WTC11 (cell line): ENCODE measurements around the gene SCAND1. TPM values are rescaled to one million over a fixed set of nuclear protein-coding genes. Genes with fewer than 3 reads are reported as not detected.

Experiments used
- ATAC-seq: fragments of 200-7000 bp; cut with Tn5 transposase; 2 replicates; pipeline ENCODE4 v1.10.0; 2021; ENCODE audit warnings: mild to moderate bottlenecking, moderate library complexity
- CTCF ChIA-PET: fragments of 300-600 bp; sonication (Branson Sonifier 250); formaldehyde crosslinking; loops from one replicate; lab custom pipeline; 2021; ENCODE audit warnings: antibody characterized with exemption; lab: Charles Lee
- POLR2A ChIA-PET: fragments of 350-600 bp; sonication (Branson Sonifier 250); formaldehyde crosslinking; loops from one replicate; lab custom pipeline; 2021; ENCODE audit warnings: antibody characterized with exemption; lab: Charles Lee
- DNase-seq: peaks from one replicate; pipeline ENCODE4 v3.0.0; 2021; ENCODE audit warnings: low spot score
- H3K27ac Mint-ChIP-seq: 2 replicates; pipeline ENCODE4 v1.8.0; 2021; ENCODE audit warnings: mixed read lengths
- H3K27me3 Mint-ChIP-seq: 2 replicates; pipeline ENCODE4 v1.8.0; 2021; ENCODE audit warnings: low read depth, mild to moderate bottlenecking, moderate library complexity, mixed read lengths
- H3K36me3 Mint-ChIP-seq: 2 replicates; pipeline ENCODE4 v1.8.0; 2021; ENCODE audit warnings: mixed read lengths
- H3K4me1 Mint-ChIP-seq: 2 replicates; pipeline ENCODE4 v1.8.0; 2022; ENCODE audit warnings: mixed read lengths
- H3K4me3 Mint-ChIP-seq: 2 replicates; pipeline ENCODE4 v1.8.0; 2021; ENCODE audit warnings: mild to moderate bottlenecking, moderate library complexity, mixed read lengths
- H3K9me3 Mint-ChIP-seq: 2 replicates; pipeline ENCODE4 v1.8.0; 2021; ENCODE audit warnings: mixed read lengths
- CREM ChIP-seq: sonication (generic); formaldehyde crosslinking; IDR thresholded peaks from 2 replicates; pipeline ENCODE4 v1.8.1; 2022; ENCODE audit warnings: mild to moderate bottlenecking, missing genetic modification reagents, moderate library complexity
- EMX1 ChIP-seq: fragments of 250-450 bp; sonication (Bioruptor Pico); IDR thresholded peaks from 2 replicates; pipeline ENCODE4 v1.8.0; 2021; ENCODE audit warnings: mild to moderate bottlenecking
- FOXJ3 ChIP-seq: sonication (generic); formaldehyde crosslinking; IDR thresholded peaks from 2 replicates; pipeline ENCODE4 v1.9.0; 2021; ENCODE audit warnings: missing genetic modification reagents, mild to moderate bottlenecking, borderline replicate concordance
- GABPB1 ChIP-seq: sonication (generic); formaldehyde crosslinking; IDR thresholded peaks from 2 replicates; pipeline ENCODE4 v1.8.1; 2023; ENCODE audit warnings: mild to moderate bottlenecking, missing genetic modification reagents
- GRHL2 ChIP-seq: fragments of 250-450 bp; sonication (Bioruptor Pico); IDR thresholded peaks from 2 replicates; pipeline ENCODE4 v1.8.0; 2022; ENCODE audit warnings: mild to moderate bottlenecking, moderate library complexity; ENCODE audit not compliant: insufficient replicate concordance, severe bottlenecking
- JUN ChIP-seq: sonication (generic); formaldehyde crosslinking; IDR thresholded peaks from 2 replicates; pipeline ENCODE4 v1.8.0; 2023; ENCODE audit warnings: mild to moderate bottlenecking, missing genetic modification reagents
- NR2C2 ChIP-seq: sonication (generic); formaldehyde crosslinking; IDR thresholded peaks from 2 replicates; pipeline ENCODE4 v1.8.0; 2022; ENCODE audit warnings: mild to moderate bottlenecking, missing genetic modification reagents
- RELA ChIP-seq: sonication (generic); formaldehyde crosslinking; IDR thresholded peaks from 2 replicates; pipeline ENCODE4 v1.8.1; 2022; ENCODE audit warnings: missing genetic modification reagents, mild to moderate bottlenecking, borderline replicate concordance
- SOX15 ChIP-seq: fragments of 250-450 bp; sonication (Bioruptor Pico); IDR thresholded peaks from 2 replicates; pipeline ENCODE4 v1.9.0; 2021; ENCODE audit warnings: mild to moderate bottlenecking
- ZNF263 ChIP-seq: sonication (generic); formaldehyde crosslinking; IDR thresholded peaks from 2 replicates; pipeline ENCODE4 v1.8.1; 2022; ENCODE audit warnings: low read depth, mild to moderate bottlenecking, moderate library complexity, missing genetic modification reagents
- ZNF396 ChIP-seq: fragments of 250-450 bp; sonication (Bioruptor Pico); IDR thresholded peaks from 2 replicates; pipeline ENCODE4 v1.8.0; 2021; ENCODE audit warnings: mild to moderate bottlenecking, moderate library complexity, borderline replicate concordance
- total RNA-seq: library from RNA; stranded (reverse); gene quantifications from 3 replicates; pipeline ENCODE4 v1.2.3, GENCODE V29; 2021
- TF ChIP-seq, protein P1 (sequence below): fragments of 250-450 bp; sonication (Bioruptor Pico); IDR thresholded peaks from 2 replicates; pipeline ENCODE4 v1.9.0; 2021; ENCODE audit warnings: mild to moderate bottlenecking
- TF ChIP-seq, protein P2 (sequence below): sonication (generic); formaldehyde crosslinking; IDR thresholded peaks from 2 replicates; pipeline ENCODE4 v1.8.1; 2022; ENCODE audit warnings: mild to moderate bottlenecking, moderate library complexity, missing genetic modification reagents
- TF ChIP-seq, protein P3 (sequence below): fragments of 200-600 bp; IDR thresholded peaks from 2 replicates; pipeline ENCODE4 v1.8.0; 2022; ENCODE audit warnings: antibody characterized with exemption
- TF ChIP-seq, protein P4 (sequence below): sonication (generic); formaldehyde crosslinking; IDR thresholded peaks from 2 replicates; pipeline ENCODE4 v1.8.1; 2023; ENCODE audit warnings: mild to moderate bottlenecking, missing genetic modification reagents
- TF ChIP-seq, protein P5 (sequence below): sonication (generic); formaldehyde crosslinking; IDR thresholded peaks from 2 replicates; pipeline ENCODE4 v1.8.0; 2022; ENCODE audit warnings: mild to moderate bottlenecking, missing genetic modification reagents
- TF ChIP-seq, protein P6 (sequence below): sonication (generic); formaldehyde crosslinking; IDR thresholded peaks from 2 replicates; pipeline ENCODE4 v1.8.1; 2022; ENCODE audit warnings: missing genetic modification reagents, borderline replicate concordance
- TF ChIP-seq, protein P7 (sequence below): fragments of 250-450 bp; sonication (Bioruptor Pico); IDR thresholded peaks from 2 replicates; pipeline ENCODE4 v1.9.0; 2021; ENCODE audit warnings: moderate library complexity, mild to moderate bottlenecking, inconsistent platforms, borderline replicate concordance
- TF ChIP-seq, protein P8 (sequence below): sonication (generic); formaldehyde crosslinking; IDR thresholded peaks from 2 replicates; pipeline ENCODE4 v1.8.1; 2023; ENCODE audit warnings: mild to moderate bottlenecking, moderate library complexity, missing genetic modification reagents
- TF ChIP-seq, protein P9 (sequence below): sonication (generic); formaldehyde crosslinking; IDR thresholded peaks from 2 replicates; pipeline ENCODE4 v1.8.0; 2023; ENCODE audit warnings: missing genetic modification reagents
- TF ChIP-seq, protein P10 (sequence below): sonication (generic); formaldehyde crosslinking; IDR thresholded peaks from 2 replicates; pipeline ENCODE4 v1.8.0; 2023; ENCODE audit warnings: missing genetic modification reagents, mild to moderate bottlenecking, borderline replicate concordance

The SCAND1 gene
- total RNA-seq, 1 experiment from 2014 or later = 103 TPM

DNA sequence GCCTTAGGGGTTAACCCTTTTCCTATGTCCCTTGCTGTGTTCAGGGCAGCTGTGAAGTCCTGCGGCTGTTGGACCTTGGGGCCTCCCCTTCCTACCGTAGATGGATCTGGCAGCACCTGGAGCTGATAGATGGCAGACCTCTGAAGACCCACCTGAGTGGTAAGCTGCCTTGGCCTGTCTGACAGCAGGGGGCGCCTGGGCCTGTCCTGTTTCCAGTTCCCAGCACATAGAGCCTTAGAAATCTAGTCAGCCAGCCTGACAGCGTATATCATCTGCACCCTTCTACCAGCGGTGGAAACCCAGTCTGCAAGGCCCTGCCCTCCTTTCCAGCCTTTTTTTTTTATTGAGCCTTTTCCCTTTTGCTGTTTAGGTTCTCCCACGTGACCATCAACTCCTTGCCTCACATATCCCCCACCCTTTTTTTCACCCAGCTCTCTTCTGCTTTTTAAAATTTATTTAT, 40.7 kb upstream of the SCAND1 start:
- ATAC-seq (peak; percentile 97), DNase-seq (peak; percentile 94)
- Mint-ChIP-seq H3K4me3 (no peak overlapping the region), H3K4me1 (peaks cover 10% of the 10 kb centered on the region), H3K9me3 (0 out of 2 replicates have a peak, but pooled peaks cover 3% of the 10 kb centered on the region), H3K36me3 (no peaks in the 10 kb centered on the region), H3K27ac (no peak overlapping the region), H3K27me3 (no peaks in the 10 kb centered on the region)
- CTCF ChIA-PET = interaction anchor here (0.6 to 6.1 kb wide), 41 partner anchors 8 to 460 kb away, joined by 3 to 366 read pairs (median 5); partner anchors contain the start of gene SCAND1
- POLR2A ChIA-PET = interaction anchor here (0.6 kb wide), 1 partner anchor 1089 kb away, joined by 4 read pairs; no protein-coding TSS in a partner anchor
- TF ChIP-seq, protein P1, sequence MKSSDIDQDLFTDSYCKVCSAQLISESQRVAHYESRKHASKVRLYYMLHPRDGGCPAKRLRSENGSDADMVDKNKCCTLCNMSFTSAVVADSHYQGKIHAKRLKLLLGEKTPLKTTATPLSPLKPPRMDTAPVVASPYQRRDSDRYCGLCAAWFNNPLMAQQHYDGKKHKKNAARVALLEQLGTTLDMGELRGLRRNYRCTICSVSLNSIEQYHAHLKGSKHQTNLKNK = no peak
- TF ChIP-seq, protein P2, sequence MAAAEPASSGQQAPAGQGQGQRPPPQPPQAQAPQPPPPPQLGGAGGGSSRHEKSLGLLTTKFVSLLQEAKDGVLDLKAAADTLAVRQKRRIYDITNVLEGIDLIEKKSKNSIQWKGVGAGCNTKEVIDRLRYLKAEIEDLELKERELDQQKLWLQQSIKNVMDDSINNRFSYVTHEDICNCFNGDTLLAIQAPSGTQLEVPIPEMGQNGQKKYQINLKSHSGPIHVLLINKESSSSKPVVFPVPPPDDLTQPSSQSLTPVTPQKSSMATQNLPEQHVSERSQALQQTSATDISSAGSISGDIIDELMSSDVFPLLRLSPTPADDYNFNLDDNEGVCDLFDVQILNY = no peak
- peak; percentile 79; the same call in 1 of the 2 replicates for TF ChIP-seq EMX1 (CRISPR knock-in tag)
- no peak for TF ChIP-seq JUN (CRISPR knock-in tag)
- no peak for TF ChIP-seq FOXJ3 (CRISPR knock-in tag)
- TF ChIP-seq ZNF396 (CRISPR knock-in tag) = no peak
- TF ChIP-seq CREM (CRISPR knock-in tag) = no peak
- TF ChIP-seq, protein P3, sequence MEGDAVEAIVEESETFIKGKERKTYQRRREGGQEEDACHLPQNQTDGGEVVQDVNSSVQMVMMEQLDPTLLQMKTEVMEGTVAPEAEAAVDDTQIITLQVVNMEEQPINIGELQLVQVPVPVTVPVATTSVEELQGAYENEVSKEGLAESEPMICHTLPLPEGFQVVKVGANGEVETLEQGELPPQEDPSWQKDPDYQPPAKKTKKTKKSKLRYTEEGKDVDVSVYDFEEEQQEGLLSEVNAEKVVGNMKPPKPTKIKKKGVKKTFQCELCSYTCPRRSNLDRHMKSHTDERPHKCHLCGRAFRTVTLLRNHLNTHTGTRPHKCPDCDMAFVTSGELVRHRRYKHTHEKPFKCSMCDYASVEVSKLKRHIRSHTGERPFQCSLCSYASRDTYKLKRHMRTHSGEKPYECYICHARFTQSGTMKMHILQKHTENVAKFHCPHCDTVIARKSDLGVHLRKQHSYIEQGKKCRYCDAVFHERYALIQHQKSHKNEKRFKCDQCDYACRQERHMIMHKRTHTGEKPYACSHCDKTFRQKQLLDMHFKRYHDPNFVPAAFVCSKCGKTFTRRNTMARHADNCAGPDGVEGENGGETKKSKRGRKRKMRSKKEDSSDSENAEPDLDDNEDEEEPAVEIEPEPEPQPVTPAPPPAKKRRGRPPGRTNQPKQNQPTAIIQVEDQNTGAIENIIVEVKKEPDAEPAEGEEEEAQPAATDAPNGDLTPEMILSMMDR = peak; percentile 71
- TF ChIP-seq GRHL2 = no peak
- TF ChIP-seq, protein P4, sequence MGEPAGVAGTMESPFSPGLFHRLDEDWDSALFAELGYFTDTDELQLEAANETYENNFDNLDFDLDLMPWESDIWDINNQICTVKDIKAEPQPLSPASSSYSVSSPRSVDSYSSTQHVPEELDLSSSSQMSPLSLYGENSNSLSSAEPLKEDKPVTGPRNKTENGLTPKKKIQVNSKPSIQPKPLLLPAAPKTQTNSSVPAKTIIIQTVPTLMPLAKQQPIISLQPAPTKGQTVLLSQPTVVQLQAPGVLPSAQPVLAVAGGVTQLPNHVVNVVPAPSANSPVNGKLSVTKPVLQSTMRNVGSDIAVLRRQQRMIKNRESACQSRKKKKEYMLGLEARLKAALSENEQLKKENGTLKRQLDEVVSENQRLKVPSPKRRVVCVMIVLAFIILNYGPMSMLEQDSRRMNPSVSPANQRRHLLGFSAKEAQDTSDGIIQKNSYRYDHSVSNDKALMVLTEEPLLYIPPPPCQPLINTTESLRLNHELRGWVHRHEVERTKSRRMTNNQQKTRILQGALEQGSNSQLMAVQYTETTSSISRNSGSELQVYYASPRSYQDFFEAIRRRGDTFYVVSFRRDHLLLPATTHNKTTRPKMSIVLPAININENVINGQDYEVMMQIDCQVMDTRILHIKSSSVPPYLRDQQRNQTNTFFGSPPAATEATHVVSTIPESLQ (CRISPR knock-in tag) = no peak
- TF ChIP-seq, protein P5, sequence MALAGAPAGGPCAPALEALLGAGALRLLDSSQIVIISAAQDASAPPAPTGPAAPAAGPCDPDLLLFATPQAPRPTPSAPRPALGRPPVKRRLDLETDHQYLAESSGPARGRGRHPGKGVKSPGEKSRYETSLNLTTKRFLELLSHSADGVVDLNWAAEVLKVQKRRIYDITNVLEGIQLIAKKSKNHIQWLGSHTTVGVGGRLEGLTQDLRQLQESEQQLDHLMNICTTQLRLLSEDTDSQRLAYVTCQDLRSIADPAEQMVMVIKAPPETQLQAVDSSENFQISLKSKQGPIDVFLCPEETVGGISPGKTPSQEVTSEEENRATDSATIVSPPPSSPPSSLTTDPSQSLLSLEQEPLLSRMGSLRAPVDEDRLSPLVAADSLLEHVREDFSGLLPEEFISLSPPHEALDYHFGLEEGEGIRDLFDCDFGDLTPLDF = no peak
- TF ChIP-seq GABPB1 (CRISPR knock-in tag) = no peak
- no peak for TF ChIP-seq ZNF263 (CRISPR knock-in tag)
- TF ChIP-seq NR2C2 (CRISPR knock-in tag) = no peak
- TF ChIP-seq, protein P6, sequence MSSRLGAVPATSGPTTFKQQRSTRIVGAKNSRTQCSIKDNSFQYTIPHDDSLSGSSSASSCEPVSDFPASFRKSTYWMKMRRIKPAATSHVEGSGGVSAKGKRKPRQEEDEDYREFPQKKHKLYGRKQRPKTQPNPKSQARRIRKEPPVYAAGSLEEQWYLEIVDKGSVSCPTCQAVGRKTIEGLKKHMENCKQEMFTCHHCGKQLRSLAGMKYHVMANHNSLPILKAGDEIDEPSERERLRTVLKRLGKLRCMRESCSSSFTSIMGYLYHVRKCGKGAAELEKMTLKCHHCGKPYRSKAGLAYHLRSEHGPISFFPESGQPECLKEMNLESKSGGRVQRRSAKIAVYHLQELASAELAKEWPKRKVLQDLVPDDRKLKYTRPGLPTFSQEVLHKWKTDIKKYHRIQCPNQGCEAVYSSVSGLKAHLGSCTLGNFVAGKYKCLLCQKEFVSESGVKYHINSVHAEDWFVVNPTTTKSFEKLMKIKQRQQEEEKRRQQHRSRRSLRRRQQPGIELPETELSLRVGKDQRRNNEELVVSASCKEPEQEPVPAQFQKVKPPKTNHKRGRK (CRISPR knock-in tag) = no peak
- TF ChIP-seq, protein P7, sequence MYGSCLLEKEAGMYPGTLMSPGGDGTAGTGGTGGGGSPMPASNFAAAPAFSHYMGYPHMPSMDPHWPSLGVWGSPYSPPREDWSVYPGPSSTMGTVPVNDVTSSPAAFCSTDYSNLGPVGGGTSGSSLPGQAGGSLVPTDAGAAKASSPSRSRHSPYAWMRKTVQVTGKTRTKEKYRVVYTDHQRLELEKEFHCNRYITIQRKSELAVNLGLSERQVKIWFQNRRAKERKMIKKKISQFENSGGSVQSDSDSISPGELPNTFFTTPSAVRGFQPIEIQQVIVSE (CRISPR knock-in tag) = no peak
- no peak for TF ChIP-seq RELA (CRISPR knock-in tag)
- no peak for TF ChIP-seq SOX15
- TF ChIP-seq, protein P8, sequence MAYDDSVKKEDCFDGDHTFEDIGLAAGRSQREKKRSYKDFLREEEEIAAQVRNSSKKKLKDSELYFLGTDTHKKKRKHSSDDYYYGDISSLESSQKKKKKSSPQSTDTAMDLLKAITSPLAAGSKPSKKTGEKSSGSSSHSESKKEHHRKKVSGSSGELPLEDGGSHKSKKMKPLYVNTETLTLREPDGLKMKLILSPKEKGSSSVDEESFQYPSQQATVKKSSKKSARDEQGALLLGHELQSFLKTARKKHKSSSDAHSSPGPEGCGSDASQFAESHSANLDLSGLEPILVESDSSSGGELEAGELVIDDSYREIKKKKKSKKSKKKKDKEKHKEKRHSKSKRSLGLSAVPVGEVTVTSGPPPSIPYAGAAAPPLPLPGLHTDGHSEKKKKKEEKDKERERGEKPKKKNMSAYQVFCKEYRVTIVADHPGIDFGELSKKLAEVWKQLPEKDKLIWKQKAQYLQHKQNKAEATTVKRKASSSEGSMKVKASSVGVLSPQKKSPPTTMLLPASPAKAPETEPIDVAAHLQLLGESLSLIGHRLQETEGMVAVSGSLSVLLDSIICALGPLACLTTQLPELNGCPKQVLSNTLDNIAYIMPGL (CRISPR knock-in tag) = no peak
- TF ChIP-seq, protein P9, sequence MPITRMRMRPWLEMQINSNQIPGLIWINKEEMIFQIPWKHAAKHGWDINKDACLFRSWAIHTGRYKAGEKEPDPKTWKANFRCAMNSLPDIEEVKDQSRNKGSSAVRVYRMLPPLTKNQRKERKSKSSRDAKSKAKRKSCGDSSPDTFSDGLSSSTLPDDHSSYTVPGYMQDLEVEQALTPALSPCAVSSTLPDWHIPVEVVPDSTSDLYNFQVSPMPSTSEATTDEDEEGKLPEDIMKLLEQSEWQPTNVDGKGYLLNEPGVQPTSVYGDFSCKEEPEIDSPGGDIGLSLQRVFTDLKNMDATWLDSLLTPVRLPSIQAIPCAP (CRISPR knock-in tag) = no peak
- TF ChIP-seq, protein P10, sequence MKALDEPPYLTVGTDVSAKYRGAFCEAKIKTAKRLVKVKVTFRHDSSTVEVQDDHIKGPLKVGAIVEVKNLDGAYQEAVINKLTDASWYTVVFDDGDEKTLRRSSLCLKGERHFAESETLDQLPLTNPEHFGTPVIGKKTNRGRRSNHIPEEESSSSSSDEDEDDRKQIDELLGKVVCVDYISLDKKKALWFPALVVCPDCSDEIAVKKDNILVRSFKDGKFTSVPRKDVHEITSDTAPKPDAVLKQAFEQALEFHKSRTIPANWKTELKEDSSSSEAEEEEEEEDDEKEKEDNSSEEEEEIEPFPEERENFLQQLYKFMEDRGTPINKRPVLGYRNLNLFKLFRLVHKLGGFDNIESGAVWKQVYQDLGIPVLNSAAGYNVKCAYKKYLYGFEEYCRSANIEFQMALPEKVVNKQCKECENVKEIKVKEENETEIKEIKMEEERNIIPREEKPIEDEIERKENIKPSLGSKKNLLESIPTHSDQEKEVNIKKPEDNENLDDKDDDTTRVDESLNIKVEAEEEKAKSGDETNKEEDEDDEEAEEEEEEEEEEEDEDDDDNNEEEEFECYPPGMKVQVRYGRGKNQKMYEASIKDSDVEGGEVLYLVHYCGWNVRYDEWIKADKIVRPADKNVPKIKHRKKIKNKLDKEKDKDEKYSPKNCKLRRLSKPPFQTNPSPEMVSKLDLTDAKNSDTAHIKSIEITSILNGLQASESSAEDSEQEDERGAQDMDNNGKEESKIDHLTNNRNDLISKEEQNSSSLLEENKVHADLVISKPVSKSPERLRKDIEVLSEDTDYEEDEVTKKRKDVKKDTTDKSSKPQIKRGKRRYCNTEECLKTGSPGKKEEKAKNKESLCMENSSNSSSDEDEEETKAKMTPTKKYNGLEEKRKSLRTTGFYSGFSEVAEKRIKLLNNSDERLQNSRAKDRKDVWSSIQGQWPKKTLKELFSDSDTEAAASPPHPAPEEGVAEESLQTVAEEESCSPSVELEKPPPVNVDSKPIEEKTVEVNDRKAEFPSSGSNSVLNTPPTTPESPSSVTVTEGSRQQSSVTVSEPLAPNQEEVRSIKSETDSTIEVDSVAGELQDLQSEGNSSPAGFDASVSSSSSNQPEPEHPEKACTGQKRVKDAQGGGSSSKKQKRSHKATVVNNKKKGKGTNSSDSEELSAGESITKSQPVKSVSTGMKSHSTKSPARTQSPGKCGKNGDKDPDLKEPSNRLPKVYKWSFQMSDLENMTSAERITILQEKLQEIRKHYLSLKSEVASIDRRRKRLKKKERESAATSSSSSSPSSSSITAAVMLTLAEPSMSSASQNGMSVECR (CRISPR knock-in tag) = no peak
